HL-60 (cell line): Measurements from ENCODE around the gene DCAF11.

Experiments
- DNase-seq, 2 experiments: peaks; one replicate each; pipeline ENCODE4 v3.0.0-alpha.2; 2010 to 2020; ENCODE audit warnings: low read depth in 1 of 2, low spot score in 1 of 2
- H3K27ac ChIP-seq: fragments of 250-450 bp; sonication (Bioruptor Pico); replicated peaks from 2 replicates; pipeline ENCODE4 v1.5.1; 2020; ENCODE audit warnings: mild to moderate bottlenecking, moderate library complexity
- H3K27me3 ChIP-seq: fragments of 250-450 bp; sonication (Bioruptor Pico); 2 replicates; pipeline ENCODE4 v1.5.1; 2021; ENCODE audit warnings: mild to moderate bottlenecking, moderate library complexity; ENCODE audit not compliant: insufficient read depth, poor library complexity, severe bottlenecking
- H3K4me3 ChIP-seq: replicated peaks from 2 replicates; pipeline ENCODE4 v1.5.1; 2011; ENCODE audit warnings: mild to moderate bottlenecking, control low read depth, low read length; ENCODE audit not compliant: insufficient read depth
- GABPA ChIP-seq: IDR thresholded peaks from 2 replicates; pipeline ENCODE4 v1.6.1; 2012; ENCODE audit warnings: low read depth
- POLR2AphosphoS5 ChIP-seq: IDR thresholded peaks from 2 replicates; pipeline ENCODE4 v1.6.1; 2012; ENCODE audit warnings: low read depth
- SPI1 ChIP-seq: IDR thresholded peaks from 2 replicates; pipeline ENCODE4 v1.6.1; 2012; ENCODE audit warnings: low read depth, mild to moderate bottlenecking, borderline replicate concordance
- TF ChIP-seq, protein P1 (sequence below): IDR thresholded peaks from 2 replicates; pipeline ENCODE4 v1.6.1; 2012; ENCODE audit warnings: low read depth; ENCODE audit not compliant: insufficient replicate concordance
- TF ChIP-seq, protein P2 (sequence below): IDR thresholded peaks from one replicate; pipeline ENCODE4 v1.5.1; 2011; ENCODE audit warnings: low read length, control low read depth, inconsistent platforms; ENCODE audit not compliant: insufficient read depth

The DCAF11 gene

DNA sequence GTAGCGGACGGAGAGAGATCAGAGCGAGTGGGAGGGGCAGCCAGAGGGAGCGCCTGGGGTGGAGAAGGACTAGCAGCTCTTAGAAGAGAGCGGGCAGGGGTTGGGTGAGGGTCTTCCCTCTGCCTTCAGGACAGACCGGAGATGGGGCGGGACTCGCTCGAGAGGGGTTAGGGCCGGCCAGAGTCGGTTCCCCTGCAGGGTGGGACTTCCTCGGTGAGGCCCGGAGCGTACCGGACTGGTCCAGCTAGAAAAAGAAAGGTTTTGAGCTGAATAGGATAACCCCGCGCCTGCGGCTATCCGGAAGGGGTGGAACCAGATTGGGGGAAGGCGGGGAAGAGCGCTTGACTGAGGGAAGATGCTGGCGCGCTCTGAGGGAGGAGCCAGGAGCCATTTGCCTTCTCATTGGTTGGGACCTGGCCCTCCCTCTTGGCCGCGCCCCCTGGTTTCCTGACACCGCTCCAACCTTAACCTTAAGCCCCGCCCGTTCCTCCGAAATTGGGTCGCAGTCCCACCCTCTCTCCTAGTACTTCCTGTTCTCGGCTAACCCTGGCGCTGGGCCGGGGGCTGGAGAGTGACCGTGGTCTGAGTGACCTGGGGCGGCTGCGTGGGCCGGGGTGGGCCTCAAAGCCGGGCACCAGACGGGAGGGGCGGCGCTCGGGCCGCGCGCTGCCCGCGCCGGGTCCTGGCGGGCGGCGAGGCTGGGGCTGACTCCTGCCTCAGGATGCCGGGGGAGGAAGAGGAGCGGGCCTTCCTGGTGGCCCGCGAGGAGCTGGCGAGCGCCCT lies 32.6 kb downstream of the DCAF11 start, which contains the start of gene RNF31:
Gene RNF31, plus strand, starts transcription at position 521 of the 783 bp plus-strand sequence. Its CDS starts 201 bp downstream, at position 722.
- peak within 1 kb of the TSS; percentile 72 for H3K27ac ChIP-seq
- TF ChIP-seq POLR2AphosphoS5 = no peak; the same call in none of the 2 replicates
- TF ChIP-seq, protein P1, sequence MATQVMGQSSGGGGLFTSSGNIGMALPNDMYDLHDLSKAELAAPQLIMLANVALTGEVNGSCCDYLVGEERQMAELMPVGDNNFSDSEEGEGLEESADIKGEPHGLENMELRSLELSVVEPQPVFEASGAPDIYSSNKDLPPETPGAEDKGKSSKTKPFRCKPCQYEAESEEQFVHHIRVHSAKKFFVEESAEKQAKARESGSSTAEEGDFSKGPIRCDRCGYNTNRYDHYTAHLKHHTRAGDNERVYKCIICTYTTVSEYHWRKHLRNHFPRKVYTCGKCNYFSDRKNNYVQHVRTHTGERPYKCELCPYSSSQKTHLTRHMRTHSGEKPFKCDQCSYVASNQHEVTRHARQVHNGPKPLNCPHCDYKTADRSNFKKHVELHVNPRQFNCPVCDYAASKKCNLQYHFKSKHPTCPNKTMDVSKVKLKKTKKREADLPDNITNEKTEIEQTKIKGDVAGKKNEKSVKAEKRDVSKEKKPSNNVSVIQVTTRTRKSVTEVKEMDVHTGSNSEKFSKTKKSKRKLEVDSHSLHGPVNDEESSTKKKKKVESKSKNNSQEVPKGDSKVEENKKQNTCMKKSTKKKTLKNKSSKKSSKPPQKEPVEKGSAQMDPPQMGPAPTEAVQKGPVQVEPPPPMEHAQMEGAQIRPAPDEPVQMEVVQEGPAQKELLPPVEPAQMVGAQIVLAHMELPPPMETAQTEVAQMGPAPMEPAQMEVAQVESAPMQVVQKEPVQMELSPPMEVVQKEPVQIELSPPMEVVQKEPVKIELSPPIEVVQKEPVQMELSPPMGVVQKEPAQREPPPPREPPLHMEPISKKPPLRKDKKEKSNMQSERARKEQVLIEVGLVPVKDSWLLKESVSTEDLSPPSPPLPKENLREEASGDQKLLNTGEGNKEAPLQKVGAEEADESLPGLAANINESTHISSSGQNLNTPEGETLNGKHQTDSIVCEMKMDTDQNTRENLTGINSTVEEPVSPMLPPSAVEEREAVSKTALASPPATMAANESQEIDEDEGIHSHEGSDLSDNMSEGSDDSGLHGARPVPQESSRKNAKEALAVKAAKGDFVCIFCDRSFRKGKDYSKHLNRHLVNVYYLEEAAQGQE = peak; percentile 10
- TF ChIP-seq GABPA = peak; percentile 47; the same call in 1 of the 2 replicates
- TF ChIP-seq, protein P2, sequence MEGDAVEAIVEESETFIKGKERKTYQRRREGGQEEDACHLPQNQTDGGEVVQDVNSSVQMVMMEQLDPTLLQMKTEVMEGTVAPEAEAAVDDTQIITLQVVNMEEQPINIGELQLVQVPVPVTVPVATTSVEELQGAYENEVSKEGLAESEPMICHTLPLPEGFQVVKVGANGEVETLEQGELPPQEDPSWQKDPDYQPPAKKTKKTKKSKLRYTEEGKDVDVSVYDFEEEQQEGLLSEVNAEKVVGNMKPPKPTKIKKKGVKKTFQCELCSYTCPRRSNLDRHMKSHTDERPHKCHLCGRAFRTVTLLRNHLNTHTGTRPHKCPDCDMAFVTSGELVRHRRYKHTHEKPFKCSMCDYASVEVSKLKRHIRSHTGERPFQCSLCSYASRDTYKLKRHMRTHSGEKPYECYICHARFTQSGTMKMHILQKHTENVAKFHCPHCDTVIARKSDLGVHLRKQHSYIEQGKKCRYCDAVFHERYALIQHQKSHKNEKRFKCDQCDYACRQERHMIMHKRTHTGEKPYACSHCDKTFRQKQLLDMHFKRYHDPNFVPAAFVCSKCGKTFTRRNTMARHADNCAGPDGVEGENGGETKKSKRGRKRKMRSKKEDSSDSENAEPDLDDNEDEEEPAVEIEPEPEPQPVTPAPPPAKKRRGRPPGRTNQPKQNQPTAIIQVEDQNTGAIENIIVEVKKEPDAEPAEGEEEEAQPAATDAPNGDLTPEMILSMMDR = no peak
- no peak for TF ChIP-seq SPI1
- peak; percentile 97 to 99 for DNase-seq

DNA sequence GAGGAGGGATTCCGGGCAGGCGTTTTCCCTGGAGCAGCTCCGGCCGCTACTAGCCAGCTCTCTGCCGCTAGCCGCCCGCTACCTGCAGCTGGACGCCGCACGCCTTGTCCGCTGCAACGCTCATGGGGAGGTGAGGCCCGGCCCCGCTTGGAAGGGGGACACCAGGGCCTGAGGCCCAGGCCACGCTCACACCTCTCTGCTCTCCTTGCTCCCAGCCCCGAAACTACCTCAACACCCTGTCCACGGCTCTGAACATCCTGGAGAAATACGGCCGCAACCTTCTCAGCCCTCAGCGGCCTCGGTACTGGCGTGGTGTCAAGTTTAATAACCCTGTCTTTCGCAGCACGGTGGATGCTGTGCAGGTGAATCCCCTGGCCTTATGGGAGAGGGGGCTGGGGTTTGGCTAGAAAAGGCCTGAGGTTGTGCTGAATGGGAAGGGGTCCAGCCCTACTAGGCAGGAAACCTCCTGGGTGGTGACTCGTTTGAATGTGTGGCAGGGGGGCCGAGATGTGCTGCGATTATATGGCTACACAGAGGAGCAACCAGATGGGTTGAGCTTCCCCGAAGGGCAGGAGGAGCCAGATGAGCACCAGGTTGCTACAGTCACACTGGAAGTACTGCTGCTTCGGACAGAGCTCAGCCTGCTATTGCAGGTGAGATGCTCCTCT lies 33.3 kb downstream of the DCAF11 start:
- peak overlapping the region; percentile 59 for H3K27ac ChIP-seq

More for the DNA sequence above, 32.6 kb downstream of the DCAF11 start, which contains the start of gene RNF31:
- peak within 1 kb of the TSS; percentile 96 for H3K4me3 ChIP-seq
- H3K27me3 ChIP-seq = no peaks in the 10 kb centered on the region

More for the DNA sequence above, 33.3 kb downstream of the DCAF11 start:
- H3K4me3 ChIP-seq = peak overlapping the region; percentile 96
- TF ChIP-seq GABPA (no peak), SPI1 (no peak), POLR2AphosphoS5 (no peak)
- TF ChIP-seq, protein P2 = no peak
- TF ChIP-seq, protein P1 = no peak
- no peaks in the 10 kb centered on the region for H3K27me3 ChIP-seq
- no peak for DNase-seq
